Skin of body (tissue), 2 donors: ENCODE measurements around the gene CFAP45. TPM values are rescaled to one million over a fixed set of nuclear protein-coding genes. Genes with fewer than 3 reads are reported as not detected.

ENCODE experiments used
- DNase-seq: peaks from one replicate; lab custom pipeline; 2025; lab: John Stamatoyannopoulos, UW
- total RNA-seq: library from RNA; depleted of rRNA; stranded (reverse); fragments of >200 nt; gene quantifications from one replicate; pipeline ENCODE4 v1.2.3, GENCODE V29; 2014

The CFAP45 gene
- total RNA-seq, 1 donor from 2014 or later, result 0.59 TPM

DNA sequence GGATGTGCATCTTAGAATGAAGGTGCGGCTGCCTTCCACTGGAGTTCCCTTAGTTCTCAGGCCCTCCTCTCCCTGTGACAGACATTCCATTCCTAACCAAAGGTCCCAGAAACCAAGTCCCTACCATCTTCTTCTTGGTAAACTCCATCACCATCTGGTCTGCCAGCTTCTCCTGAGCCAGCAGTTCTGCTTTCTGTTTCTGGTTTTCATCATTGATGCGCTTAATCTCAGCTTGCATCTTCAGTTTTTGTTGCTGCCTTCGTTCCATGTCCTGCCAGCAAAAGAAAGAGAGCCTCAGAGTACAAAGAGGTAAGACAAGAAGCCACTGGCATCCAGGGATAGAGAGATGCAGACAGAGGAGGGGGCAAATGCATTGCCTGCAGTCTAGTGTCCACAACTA lies 19.5 kb downstream of the CFAP45 start:
- no peak for DNase-seq

DNA sequence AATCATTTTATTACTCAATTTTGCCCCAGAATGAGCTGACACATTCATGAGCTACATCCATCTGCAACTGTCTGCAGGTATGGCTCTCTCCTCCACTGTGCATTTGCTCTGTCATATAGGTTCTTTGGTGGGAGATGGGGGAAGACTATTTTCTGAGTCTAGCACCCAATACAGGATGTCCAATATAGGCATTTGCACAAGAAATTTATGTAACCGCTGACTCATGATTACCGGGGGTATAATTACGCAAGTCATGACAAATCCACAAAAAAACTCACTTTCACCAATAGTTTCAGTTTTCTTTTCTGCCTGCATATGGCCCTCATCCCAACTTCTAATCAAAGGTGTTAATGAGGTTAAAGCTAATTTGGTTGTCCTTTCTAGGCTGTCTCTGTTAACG lies 20.0 kb downstream of the CFAP45 start:
- no peak for DNase-seq

DNA sequence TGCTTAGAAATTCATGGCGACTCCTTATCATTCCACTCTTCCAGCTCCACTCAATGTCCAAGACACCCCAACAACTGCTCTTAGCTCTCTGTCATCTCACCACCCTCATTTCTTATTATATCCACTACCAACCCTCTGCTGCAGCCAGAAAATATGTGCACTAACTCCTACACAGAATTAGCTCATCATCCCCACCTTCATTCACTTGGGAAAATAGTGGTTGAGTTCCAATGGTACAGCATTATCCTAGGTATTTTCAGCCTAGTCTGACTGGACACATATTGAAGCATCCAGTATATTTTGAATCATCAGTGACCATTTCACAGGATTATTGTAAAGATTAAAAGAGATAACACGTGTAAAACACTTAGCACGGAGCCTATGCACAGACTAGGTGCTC lies 20.8 kb downstream of the CFAP45 start:
- DNase-seq, result no peak

DNA sequence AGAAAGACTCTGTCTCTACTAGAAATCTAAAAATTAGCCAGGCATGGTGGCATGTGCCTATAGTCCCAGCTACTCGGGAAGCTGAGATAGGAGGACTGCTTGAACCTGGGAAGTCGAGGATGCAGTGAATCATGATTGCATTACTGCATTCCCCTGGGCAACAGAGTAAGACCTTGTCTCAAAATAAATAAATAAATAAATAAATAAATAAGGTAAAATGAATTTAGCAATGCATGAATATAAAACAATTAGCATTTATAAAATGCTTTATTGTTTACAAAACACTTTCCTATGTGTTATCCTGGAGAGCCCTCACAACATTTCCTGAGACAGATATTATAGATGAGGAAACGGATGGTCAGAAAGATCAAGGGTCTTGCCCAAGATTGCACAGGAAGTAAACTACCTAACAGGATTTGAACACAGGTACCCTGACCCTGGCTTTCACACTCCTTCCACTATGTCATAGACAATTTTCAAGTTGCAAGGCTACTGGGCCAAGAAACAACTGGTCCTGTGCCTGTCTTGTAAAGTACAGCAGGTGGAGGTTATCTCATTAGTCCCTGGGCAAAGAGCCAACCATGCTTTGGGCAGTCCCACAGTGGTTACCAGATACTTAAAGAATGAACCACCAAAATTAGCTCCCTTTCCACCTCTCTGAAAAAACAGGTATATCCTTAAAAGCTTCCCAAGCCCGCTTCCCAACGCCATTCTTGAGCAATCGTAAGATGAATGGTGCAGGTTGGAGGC lies 22.1 kb downstream of the CFAP45 start:
- no peak for DNase-seq

DNA sequence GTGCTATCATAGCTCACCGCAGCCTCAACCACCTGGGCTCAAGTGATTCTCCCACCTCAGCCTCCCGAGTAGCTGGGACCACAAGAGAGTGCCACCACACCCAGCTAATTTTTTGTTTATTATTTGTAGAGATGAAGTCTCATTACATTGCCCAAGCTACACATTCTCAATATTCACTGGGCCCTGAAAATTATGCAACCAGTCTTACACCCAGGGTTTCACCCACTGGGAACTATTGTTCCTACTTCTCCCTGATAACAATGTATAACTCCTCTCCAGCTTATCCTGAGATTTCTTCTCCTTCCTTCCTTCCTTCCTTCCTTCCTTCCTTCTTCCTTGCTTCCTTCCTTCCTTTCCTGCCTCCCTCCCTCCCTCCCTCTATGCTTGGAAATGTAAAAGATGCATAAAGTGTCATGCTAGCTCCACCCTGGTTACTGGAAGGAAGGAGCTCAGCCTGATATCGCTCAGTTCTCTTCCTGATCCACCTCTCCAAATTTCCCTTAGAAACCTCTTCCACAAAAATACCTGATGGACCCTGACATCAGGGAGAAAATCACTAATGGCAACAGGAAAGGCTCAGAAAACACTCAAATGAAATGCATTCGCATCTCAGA lies 26.3 kb downstream of the CFAP45 start:
- DNase-seq, result no peak

DNA sequence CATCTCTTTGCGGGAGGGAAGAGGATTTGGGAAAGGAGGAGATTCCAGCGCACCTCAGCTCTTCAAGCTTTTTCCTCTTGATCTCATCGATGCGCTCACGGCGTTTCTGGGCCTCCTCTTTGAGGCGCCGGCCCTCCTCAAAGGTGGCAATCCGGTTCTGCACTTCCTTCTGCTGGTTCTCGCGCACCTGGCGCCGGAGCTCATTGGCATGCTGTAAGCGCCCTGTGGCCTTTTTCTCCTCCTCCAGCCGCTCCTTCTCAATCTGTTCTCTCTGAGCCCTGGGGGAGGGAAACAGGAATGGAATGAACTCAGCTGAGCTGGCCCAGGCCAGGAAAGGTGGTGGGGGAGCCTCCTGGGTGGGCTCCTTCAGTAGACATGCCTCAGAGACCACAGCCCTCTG lies 27.1 kb downstream of the CFAP45 start:
- no peak for DNase-seq

DNA sequence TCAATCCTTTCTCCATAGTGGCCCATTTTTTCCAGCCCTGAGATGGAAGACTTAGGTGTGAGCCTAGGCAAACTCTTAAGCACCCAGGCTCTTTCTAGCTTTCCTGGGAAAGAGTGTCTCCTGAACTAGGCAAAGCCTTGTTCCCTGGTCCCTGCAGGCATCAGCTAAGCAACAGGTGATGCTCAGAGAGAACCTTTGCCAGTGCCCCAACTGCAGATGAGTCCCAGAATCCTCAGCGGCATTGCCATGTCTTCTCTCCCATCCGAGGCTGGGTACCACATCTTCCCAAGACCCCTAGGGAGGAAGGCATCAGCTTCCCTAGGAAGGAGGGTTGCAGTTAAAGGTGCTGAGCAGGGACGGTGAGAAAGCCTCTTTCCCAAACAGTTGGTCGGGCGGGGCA lies 29.3 kb downstream of the CFAP45 start:
- DNase-seq, result no peak

DNA sequence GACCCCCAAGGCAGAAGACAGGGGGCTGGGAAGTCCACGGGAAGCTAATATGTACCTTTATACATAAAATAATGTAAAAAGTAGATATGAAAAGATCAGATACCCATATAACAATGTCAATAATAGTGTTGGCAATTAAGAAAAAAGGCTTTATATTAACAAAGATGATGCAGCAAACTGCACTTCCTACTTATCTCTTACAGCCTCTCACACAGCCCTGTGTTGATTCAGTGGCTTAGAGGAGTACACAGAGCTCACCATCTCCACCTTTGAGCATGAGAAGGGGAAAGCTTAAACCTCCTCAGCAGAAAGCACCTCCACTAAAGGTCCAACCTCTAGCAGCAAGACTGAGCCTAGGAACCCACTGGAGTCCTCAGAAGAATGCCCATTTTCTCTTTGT lies 30.4 kb downstream of the CFAP45 start:
- no peak for DNase-seq

DNA sequence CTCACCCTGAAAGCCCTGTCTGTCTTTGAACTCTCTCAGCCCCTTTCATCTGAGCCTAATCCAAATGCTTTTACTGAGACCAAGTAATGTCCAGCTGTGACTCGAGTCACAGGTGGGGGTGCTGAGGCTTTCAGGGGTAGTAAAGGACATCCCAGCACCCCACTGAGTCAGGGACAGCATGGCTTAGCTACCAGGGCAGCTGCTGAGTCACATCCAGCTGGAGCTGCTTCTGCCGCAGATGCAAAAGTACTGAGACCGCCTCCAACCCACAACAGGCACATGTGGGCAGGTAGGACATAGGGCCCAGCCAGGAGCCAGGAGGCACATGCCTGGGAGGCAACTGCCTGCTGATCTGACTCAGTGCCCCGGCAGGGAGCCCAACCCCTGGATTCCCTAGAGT lies 30.8 kb downstream of the CFAP45 start:
- DNase-seq, result no peak

DNA sequence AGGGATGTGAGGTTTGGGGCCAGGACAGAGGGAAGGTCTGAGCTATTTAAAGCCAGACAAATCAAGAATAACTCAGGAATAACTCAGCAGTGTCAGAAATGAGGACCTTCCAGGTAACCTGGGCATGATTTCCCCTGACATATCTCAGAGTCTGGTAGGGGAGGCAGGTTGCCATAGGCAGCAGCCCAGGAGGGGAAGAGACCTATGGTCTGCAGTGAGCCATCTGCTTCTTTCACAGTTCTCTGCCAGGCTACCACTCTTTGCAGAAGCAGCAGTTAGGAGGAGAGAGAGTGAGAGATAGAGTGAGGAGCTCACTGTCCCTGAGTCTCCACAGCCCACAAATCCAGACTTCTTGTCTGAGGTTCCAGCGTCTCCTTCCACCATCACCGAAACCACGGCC lies 31.2 kb downstream of the CFAP45 start:
- DNase-seq, result no peak

DNA sequence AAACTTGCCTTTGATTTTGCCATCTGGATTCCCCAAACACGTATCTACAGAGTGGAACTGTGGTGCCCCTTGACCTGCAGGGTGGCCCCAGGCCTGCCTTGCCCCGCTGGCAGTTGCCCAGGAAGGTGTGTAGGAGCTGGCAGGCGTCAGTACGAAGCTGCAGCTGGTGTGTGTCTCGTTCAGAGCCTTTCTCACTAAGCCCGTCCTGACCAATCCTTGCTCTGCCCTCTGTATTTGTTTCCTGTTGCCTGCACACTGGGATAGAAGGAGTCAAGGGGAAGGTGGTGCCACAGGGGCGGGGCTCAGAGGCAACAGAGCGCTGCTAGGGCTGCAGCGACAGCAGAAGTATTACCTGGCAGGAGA lies 32.3 kb downstream of the CFAP45 start:
- no peak for DNase-seq

DNA sequence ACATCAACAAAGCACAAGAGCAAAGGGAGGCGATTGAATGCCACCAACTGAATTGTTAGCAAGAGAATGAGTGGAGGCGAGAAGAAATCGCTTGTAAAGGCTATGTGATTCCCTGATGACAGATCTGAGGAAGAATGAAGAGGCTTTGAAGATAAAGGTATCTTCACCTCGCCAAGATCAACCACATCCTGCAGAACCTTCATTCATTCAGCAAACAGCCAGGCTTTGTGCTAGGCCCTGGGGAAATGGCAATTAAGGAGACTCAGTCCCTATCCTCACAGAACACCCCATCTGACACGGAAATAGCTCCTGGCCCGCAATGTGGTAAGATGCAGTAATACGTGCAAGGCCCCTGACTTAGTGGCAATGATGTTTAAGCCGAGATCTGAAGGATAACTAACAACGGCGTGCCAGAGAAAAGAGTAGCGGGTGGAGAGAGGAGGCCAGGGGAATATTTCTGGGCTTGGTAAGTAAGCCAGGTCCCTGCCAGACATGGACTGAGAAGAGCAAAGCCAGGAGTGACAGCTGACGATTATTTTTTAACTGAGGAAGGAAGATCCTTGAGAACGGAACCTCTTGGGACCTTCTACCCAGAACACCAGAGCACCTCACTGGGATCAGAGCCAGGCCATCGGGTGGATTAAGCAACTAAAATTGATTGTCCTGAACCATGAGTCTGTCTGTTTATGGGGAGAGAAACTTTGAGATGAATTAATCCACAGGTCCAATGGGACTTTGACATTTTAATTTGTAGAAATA lies 32.9 kb downstream of the CFAP45 start:
- DNase-seq, result no peak

DNA sequence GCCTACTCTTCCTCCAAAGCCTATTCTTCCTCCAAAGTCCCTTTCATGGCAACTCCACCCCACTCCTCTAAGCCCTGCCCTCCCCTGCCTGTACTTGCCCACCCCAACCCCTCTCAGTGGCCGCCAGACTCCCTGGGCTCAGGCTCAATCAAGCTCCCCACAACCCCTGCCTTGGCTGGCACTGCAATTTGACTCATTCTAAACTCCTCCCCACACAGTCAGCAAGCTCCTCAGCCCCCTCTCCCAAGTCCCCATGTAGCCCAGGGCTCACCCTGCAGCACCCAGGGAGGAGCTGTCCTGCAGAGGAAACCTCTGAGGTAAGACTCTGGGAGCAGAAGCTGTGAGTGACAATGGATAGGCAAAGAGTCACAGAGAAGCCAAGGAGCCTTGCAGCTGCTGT lies 33.9 kb downstream of the CFAP45 start:
- no peak for DNase-seq

DNA sequence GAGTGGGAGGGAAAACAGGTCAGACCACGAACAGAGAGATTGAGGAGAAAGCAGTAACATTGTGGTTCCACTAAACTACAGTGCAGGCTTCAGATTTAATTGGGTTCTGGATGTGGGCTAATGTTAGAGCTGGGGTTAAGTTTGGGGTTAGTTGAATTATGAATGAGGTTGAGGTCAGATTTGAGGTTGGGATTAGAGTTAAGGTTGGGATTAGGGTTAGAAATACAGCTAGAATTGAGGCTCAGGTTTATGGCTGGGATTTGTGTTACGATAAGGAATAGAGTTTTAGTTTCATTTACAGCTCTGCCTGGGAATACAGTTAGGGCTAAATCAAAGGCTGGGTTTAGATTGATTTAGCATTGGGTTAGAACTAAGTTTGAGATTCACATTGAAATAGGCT lies 35.7 kb downstream of the CFAP45 start:
- no peak for DNase-seq

DNA sequence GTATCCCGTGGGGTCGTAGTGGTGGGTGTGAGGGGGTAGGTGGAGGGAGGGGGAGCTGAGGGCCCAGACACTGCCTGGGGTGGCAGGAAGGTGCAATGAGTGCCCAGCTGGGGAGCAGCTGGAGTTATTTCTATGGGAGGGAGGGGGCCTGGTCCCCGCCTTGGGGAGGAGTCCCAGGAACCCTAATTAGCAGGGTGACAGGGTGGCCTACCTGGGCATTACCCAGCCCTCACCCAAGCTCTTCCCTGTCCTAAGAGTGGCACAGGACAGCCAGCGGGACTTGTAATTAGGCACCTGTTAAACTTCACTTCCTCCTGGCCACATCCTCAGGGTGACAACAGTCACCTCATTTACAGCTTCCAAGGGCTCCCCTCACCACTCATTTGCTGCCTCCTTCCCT lies 37.4 kb downstream of the CFAP45 start, which contains the start of gene VSIG8:
Gene VSIG8, minus strand, starts transcription at position 101 of the 400 bp plus-strand sequence. CDS start 136 bp downstream, outside the sequence.
- DNase-seq, result no peak

DNA sequence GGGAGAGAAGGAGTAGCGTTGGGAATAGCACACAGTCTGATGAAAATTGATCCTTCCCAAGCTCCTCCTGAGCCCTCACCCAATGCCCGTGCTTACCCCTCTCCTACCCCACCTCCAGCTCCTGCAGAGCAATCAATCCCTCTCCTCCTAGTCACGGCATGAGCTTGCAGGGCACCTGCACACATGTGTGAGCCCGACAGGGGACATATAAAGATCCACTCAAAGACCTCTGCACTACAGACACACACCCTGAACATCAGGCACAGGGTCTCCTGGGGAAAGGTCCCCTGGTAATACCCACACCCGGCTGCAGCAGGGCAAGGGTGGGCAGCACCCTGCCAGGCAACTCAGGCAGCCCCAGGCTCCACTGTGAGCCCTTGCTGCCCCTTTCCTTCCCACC lies 37.9 kb downstream of the CFAP45 start:
- no peak for DNase-seq

DNA sequence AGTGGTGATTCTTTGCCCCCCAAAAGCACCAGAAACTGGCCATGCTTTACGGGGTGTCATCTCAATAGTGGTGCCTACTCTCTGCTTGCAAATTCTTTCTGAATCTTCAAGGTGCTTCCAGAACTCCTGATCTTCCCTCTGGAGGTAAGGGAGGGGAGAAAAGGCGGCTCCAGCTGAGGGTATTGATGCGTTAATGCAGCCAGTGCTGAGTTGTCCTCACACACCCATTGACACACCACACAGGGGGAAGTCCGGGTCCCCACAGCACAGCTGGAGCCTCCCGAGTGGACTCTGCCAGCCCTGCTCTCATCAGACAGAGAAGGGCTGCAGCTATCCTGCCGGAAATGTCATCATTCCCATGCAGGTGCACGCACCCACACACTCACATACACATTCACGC lies 38.7 kb downstream of the CFAP45 start:
- no peak for DNase-seq

DNA sequence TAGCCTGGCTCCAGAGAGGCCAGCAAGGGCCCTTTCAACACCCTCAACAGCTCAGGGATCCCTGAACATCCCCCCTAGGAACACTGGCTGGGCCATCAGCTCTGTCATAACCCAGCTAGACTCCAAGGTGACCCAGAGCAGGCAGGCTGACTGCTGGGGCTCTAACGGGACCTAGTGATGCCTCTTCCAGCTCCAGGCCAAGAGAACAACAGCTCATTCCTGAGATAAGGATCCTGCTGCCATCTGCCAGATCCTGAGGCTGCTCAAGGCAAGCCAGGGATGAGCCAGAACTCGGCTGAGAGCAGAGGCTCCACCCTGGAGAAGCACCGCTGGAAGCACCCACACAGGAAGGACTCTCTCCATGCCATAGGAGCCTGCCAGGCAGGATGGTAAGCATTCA lies 39.5 kb downstream of the CFAP45 start:
- no peak for DNase-seq

DNA sequence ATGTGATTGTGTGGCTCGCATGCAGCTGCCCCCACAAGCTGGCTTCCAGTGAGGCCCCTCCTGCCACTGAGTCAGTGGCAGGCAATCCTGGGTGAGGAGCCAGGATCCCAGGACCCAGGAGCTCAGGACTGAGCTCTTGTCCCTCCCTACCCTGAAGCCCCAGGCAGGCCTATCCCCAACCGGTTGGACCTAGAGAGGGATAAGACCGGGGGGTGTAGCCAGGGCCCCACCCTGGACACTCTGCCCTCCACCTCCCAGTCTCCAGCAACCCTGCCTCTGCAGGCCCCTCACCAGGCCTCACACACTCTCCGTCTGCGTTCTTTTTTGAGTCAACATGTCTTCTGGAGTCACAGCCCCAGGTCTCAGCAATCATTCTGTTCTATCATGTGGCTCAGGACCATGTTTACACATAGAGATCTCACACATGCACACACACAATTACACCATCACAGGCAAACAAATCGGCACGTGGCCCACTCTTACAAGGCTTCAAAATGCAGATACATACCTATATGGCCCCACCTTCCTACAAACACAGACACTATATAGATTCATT lies 40.1 kb downstream of the CFAP45 start:
- no peak for DNase-seq

DNA sequence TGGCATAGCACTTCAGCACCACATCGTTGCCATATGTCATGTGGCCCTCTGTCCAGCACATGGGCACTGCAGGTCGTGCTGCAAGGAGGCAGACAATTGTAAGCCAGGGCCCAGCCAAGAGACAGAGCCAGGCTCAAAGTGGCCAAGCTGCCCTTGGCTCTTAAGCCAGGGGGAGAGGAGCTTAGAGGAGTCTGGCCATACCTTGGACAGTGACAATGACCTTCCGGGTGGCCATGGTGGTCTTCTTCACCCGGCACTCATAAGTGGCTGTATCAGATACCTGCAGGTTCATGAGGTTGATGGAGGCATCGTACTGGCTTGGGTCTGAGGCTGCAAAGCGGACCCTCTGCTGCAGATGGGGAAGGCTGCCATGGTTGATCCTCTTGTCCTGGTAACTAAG lies 42.1 kb downstream of the CFAP45 start:
- no peak for DNase-seq

DNA sequence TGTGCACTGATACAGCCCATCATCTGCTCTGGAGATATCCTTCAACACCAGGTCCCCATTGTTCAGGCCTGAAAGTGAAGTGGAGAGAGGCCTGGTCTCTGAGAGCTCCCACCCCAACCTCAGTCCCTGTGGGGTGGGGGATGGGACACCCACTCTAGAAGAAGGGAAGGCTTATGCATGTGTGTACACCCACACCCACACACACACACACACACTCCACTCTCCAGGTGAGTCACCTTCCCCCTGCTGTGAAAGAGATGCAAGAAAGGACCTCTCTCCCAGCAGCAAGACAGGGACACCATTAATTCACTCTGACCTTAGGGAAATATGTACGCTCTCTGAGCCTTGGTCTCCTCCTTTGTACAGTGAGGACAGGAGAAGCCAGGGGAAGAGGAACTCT lies 43.4 kb downstream of the CFAP45 start:
- no peak for DNase-seq

DNA sequence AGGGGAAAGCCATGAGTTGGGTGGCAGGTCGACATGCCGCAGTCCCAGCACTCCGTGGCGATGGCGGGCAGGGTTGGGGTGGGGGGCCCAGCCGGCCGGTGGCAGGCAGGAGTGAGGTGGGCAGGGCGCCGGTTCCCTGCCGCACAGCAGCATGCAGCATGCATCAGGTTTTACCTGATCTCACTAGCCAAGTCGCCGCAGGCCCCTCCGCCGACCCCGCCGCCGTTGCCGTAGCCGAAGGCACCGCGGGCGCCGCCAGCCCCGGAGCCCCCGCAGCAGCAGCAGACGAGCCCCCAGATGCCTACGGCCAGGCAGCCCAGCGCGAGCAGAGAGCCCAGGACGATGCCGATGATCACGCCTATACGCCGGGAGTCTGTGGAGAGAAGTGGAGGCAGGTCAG lies 44.3 kb downstream of the CFAP45 start:
- DNase-seq, result no peak
